ENCODE data around the gene MLANA. TPM values are rescaled to one million over a fixed set of nuclear protein-coding genes. Genes with fewer than 3 reads are reported as not detected.
A peak's percentile ranks its signal among the peaks of the same experiment; 100 is the strongest.

MLANA gene
- polyA plus RNA-seq, 3 donors = not detected

- no peak for TF ChIP-seq CTCF (IDR thresholded peaks at IDR 0.05)
- Mint-ChIP-seq H3K27ac (peak overlapping the region in 1 of 7 donors; percentile 20), H3K9me3 (no peaks in the 10 kb centered on the region), H3K4me1 (no peaks in the 10 kb centered on the region), H3K4me3 (no peak overlapping the region), H3K36me3 (peaks cover 26 to 28% of the 10 kb centered on the region in 2 donors), H3K27me3 (ENCODE audit: low read depth in 3 of 3) (peaks cover 3 to 4% (median 4%) of the 10 kb centered on the region in 3 donors)
- H3K4me1 ChIP-seq (ENCODE audit: control insufficient read depth in 1 of 2, insufficient read depth in 2 of 2, low read length in 2 of 2) = no peaks in the 10 kb centered on the region
- H3K4me3 ChIP-seq (replicated peaks in 1 of 3; ENCODE audit: low read depth in 2 of 3, low read length in 3 of 3) = no peak overlapping the region
- no peaks in the 10 kb centered on the region for H3K27me3 ChIP-seq (ENCODE audit: control insufficient read depth in 2 of 2, insufficient read depth in 2 of 2, low read length in 2 of 2)
- H4K20me1 ChIP-seq (ENCODE audit: insufficient read depth, low read length) = no peaks in the 10 kb centered on the region
- H3K79me2 ChIP-seq (ENCODE audit: insufficient read depth, low read length) = no peaks in the 10 kb centered on the region
- no peak overlapping the region for H3K9ac ChIP-seq (ENCODE audit: insufficient read depth, low read length, poor library complexity, severe bottlenecking)
- H3K9me3 ChIP-seq (replicated peaks in 1 of 2; ENCODE audit: control insufficient read depth in 1 of 2, insufficient read depth in 1 of 2, low read length in 2 of 2) = no peaks in the 10 kb centered on the region
- no peak for DNase-seq
- H3K4me2 ChIP-seq (replicated peaks; ENCODE audit: extremely low read depth, low read length, poor library complexity, severe bottlenecking) = no peak overlapping the region
- H3K27ac ChIP-seq (ENCODE audit: low read depth in 1 of 2, low read length in 2 of 2) = no peak overlapping the region
- intact Hi-C loops (cut with micrococcal nuclease) = no loop called here
- WGBS (ENCODE audit: insufficient coverage) = 81% methylated on average over 6 of the region's 6 CpGs
- no peak overlapping the region for H2AFZ ChIP-seq (ENCODE audit: insufficient read depth, low read depth, low read length, poor library complexity, severe bottlenecking)
- H3K36me3 ChIP-seq (replicated peaks in 1 of 2; ENCODE audit: control insufficient read depth in 1 of 2, insufficient read depth in 2 of 2, low read length in 2 of 2) = peaks cover 6 to 43% of the 10 kb centered on the region in 2 donors
Measured at GRCh38 chr9:5895782-5896181, 5.1 kb downstream of the MLANA start.

- Histone ChIP-seq H3K4me2 (replicated peaks; ENCODE audit: extremely low read depth, low read length, poor library complexity, severe bottlenecking) (no peak overlapping the region), H3K36me3 (replicated peaks in 1 of 2; ENCODE audit: control insufficient read depth in 1 of 2, insufficient read depth in 2 of 2, low read length in 2 of 2) (peaks cover 6 to 43% of the 10 kb centered on the region in 2 donors), H3K9me3 (replicated peaks in 1 of 2; ENCODE audit: control insufficient read depth in 1 of 2, insufficient read depth in 1 of 2, low read length in 2 of 2) (no peaks in the 10 kb centered on the region), H3K9ac (ENCODE audit: insufficient read depth, low read length, poor library complexity, severe bottlenecking) (no peak overlapping the region), H3K4me3 (replicated peaks in 1 of 3; ENCODE audit: low read depth in 2 of 3, low read length in 3 of 3) (no peak overlapping the region), H3K27me3 (ENCODE audit: control insufficient read depth in 2 of 2, insufficient read depth in 2 of 2, low read length in 2 of 2) (no peaks in the 10 kb centered on the region), H2AFZ (ENCODE audit: insufficient read depth, low read depth, low read length, poor library complexity, severe bottlenecking) (no peak overlapping the region), H4K20me1 (ENCODE audit: insufficient read depth, low read length) (no peaks in the 10 kb centered on the region), H3K79me2 (ENCODE audit: insufficient read depth, low read length) (no peaks in the 10 kb centered on the region), H3K27ac (ENCODE audit: low read depth in 1 of 2, low read length in 2 of 2) (no peak overlapping the region), H3K4me1 (ENCODE audit: control insufficient read depth in 1 of 2, insufficient read depth in 2 of 2, low read length in 2 of 2) (no peaks in the 10 kb centered on the region)
- Mint-ChIP-seq H3K4me1 (no peaks in the 10 kb centered on the region), H3K27me3 (ENCODE audit: low read depth in 3 of 3) (peaks cover 3 to 4% (median 4%) of the 10 kb centered on the region in 3 donors), H3K36me3 (peaks cover 26 to 30% of the 10 kb centered on the region in 2 donors), H3K9me3 (no peaks in the 10 kb centered on the region), H3K27ac (no peak overlapping the region), H3K4me3 (no peak overlapping the region)
- DNase-seq = no peak
- no CpG with 5 or more reads among the region's 4 CpGs for WGBS (ENCODE audit: insufficient coverage)
- no peak for TF ChIP-seq CTCF (IDR thresholded peaks at IDR 0.05)
- intact Hi-C loops (cut with micrococcal nuclease) = no loop called here
Measured at GRCh38 chr9:5896863-5897262, 6.2 kb downstream of the MLANA start.
